Pons (tissue), 1 donor: ENCODE results near the gene TLR9.
A peak's percentile ranks its signal among the peaks of the same experiment; 100 is the strongest.

Experiments
- DNase-seq: peaks from one replicate; pipeline ENCODE4 v3.0.0-alpha.2; 2016; ENCODE audit warnings: low spot score

The TLR9 gene

GRCh38 chr3:52247409-52248164 lies 22.1 kb upstream of the TLR9 start:
- no peak for DNase-seq

GRCh38 chr3:52246728-52247408 lies 21.4 kb upstream of the TLR9 start:
- no peak for DNase-seq

GRCh38 chr3:52246264-52246620 lies 20.8 kb upstream of the TLR9 start:
- no peak for DNase-seq

- DNase-seq, result no peak
These were observed 20.1 kb upstream of the TLR9 start, which contains the start of gene PPM1M for GRCh38 chr3:52245322-52246263. TSS of gene PPM1M (plus strand) at chr3:52245759. CDS start at chr3:52245825, 66 bp downstream.

- DNase-seq, result peak; percentile 74
These were observed 18.6 kb upstream of the TLR9 start for GRCh38 chr3:52243791-52244628.

GRCh38 chr3:52242039-52242438 lies 16.6 kb upstream of the TLR9 start:
- no peak for DNase-seq

GRCh38 chr3:52240886-52241370 lies 15.5 kb upstream of the TLR9 start:
- no peak for DNase-seq

GRCh38 chr3:52240059-52240885 lies 14.8 kb upstream of the TLR9 start:
- DNase-seq, result peak; percentile 88

DNA sequence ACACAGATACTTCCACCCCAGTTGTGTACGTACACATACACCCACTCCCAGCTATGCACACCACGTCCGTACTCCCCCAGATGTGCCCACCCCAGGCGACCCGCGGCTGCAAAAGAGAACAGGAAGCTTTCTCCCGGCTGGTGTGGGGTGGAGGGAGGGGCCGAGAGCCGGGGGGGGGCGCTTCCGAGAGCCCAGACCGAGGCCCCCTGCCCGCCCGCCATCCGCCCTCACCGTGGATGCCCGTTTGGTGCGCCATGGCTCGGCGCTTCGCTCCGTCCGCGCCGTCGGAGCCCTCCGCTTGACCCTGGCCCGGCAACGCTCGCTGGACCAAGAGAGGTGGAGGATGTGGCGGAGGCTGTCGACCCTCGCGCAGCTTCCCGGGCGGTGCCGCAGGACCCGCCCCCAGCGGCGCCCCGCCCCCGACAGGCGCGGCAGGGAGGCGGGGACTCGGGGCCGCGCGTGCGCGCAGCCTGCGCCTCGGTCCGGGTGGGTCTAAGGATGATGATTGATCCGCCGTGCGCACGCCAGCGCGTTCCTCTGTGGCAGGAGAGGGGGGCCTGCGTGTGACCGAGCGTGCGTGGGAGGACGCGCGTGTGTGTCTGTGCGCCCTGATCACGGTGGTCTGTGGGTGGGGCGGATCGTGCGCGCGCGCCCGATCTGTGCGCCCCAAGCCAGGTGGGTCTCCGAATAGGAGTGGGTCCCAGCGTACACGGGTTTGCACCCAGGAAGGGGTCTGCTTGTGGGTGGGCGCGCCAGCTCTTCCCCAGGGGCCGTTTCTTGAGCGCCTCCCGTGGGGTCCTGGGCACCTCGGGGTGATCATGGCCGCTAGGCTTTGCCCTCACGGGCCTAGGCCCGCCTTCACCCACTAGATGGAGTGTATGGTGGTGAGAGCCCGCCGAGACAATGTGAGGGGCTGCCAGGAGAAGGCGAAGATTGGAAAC lies 13.6 kb upstream of the TLR9 start, which contains the start of gene TWF2:
TSS of gene TWF2 (minus strand) at position 398 of the 941 bp plus-strand sequence. CDS start at position 256, 142 bp downstream.
- peak; percentile 66 for DNase-seq

DNA sequence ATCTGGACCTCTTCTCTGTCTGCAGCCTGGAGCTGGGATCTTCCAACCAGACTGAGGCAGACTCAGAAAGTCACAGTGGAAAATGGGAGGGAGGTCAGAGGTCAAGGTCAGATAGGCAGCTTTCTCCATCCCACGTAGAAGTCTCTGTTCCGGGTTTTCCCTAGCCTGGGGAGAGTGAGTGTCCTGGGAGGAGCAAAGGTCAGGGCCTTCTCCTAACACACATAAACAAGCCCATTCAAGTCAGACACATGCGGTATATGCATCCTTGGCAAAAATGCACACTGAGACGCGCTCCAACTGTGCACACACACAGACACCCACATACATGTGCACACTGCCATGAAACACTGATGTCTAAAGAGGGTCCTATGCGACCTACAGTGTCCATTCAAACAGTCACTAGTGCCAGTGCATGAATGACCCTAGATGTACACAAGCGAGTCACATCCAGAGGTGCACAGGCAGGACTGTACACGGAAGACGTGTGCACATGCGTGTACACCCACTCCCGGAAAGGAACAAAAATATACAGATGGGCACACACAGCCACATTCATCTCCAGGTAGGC lies 12.8 kb upstream of the TLR9 start:
- DNase-seq, result no peak

GRCh38 chr3:52237657-52238172 lies 12.3 kb upstream of the TLR9 start:
- DNase-seq, result peak; percentile 66

GRCh38 chr3:52237006-52237656 lies 11.7 kb upstream of the TLR9 start:
- DNase-seq, result no peak

GRCh38 chr3:52236424-52236886 lies 11.0 kb upstream of the TLR9 start:
- no peak for DNase-seq

- no peak for DNase-seq
These were observed 9.3 kb upstream of the TLR9 start for GRCh38 chr3:52234516-52235447.

GRCh38 chr3:52233968-52234367 lies 8.5 kb upstream of the TLR9 start:
- DNase-seq, result peak; percentile 60

GRCh38 chr3:52233108-52233591 lies 7.7 kb upstream of the TLR9 start:
- DNase-seq, result no peak
